GM06990 (cell line): ENCODE measurements around the gene CFDP1.

Source experiments
- DNase-seq: peaks from one replicate; pipeline ENCODE4 v3.0.0-alpha.2; 2011; ENCODE audit not compliant: insufficient read length; ENCODE audit errors: extremely low read depth
- H3K27me3 ChIP-seq: replicated peaks from 2 replicates; pipeline ENCODE4 v1.6.0; 2011; ENCODE audit warnings: low read length; ENCODE audit not compliant: control insufficient read depth, insufficient read depth
- H3K36me3 ChIP-seq: 2 replicates; pipeline ENCODE4 v1.5.1; 2011; ENCODE audit warnings: low read length; ENCODE audit not compliant: control insufficient read depth, insufficient read depth
- H3K4me3 ChIP-seq: replicated peaks from 2 replicates; pipeline ENCODE4 v1.5.1; 2011; ENCODE audit warnings: low read depth, mild to moderate bottlenecking, control low read depth, low read length
- CTCF ChIP-seq: IDR thresholded peaks from 2 replicates; pipeline ENCODE4 v1.5.1; 2011; ENCODE audit warnings: low read length, control low read depth, mild to moderate bottlenecking, inconsistent platforms; ENCODE audit not compliant: insufficient read depth, poor library complexity, severe bottlenecking

Gene CFDP1

GRCh38 chr16:75265911-75266701, 167.2 kb downstream of the CFDP1 start:
- H3K27me3 ChIP-seq = no peaks in the 10 kb centered on the region
- peak overlapping the region; percentile 83 for H3K4me3 ChIP-seq
- no peaks in the 10 kb centered on the region for H3K36me3 ChIP-seq
- peak; percentile 74 for DNase-seq
- no peak for TF ChIP-seq CTCF

GRCh38 chr16:75264999-75265910, 168.0 kb downstream of the CFDP1 start:
- H3K36me3 ChIP-seq = no peaks in the 10 kb centered on the region
- peak overlapping the region; percentile 83 for H3K4me3 ChIP-seq
- H3K27me3 ChIP-seq = no peaks in the 10 kb centered on the region
- TF ChIP-seq CTCF = no peak
- DNase-seq = no peak

GRCh38 chr16:75264457-75264998, 168.8 kb downstream of the CFDP1 start:
- Histone ChIP-seq H3K36me3 (no peaks in the 10 kb centered on the region), H3K27me3 (no peaks in the 10 kb centered on the region), H3K4me3 (peak overlapping the region; percentile 83)
- TF ChIP-seq CTCF = no peak
- DNase-seq = no peak

GRCh38 chr16:75263963-75264445, 169.3 kb downstream of the CFDP1 start:
- DNase-seq = no peak
- H3K36me3 ChIP-seq = no peaks in the 10 kb centered on the region
- H3K27me3 ChIP-seq = no peaks in the 10 kb centered on the region
- H3K4me3 ChIP-seq = no peak overlapping the region
- TF ChIP-seq CTCF = no peak

GRCh38 chr16:75263291-75263962, 169.9 kb downstream of the CFDP1 start:
- no peak for TF ChIP-seq CTCF
- Histone ChIP-seq H3K27me3 (no peaks in the 10 kb centered on the region), H3K36me3 (no peaks in the 10 kb centered on the region), H3K4me3 (no peak overlapping the region)
- no peak for DNase-seq
